GM13976 (cell line): Measurements from ENCODE around the gene GPR150.

Experiments used
- DNase-seq: peaks from one replicate; pipeline ENCODE4 v3.0.0; 2012; ENCODE audit warnings: low spot score
- in situ Hi-C: fragments of 300-500 bp; cut with MboI; formaldehyde crosslinking; loops from one replicate; pipeline ENCODE4 v1.12.0; 2022; ENCODE audit warnings: low sequenced_read_pairs, mixed read lengths, inconsistent platforms; ENCODE audit not compliant: unreplicated experiment
- TF ChIP-seq, protein P1 (sequence below): IDR thresholded peaks from 2 replicates; pipeline ENCODE4 v1.5.1; 2012; ENCODE audit warnings: borderline replicate concordance, mild to moderate bottlenecking; ENCODE audit not compliant: insufficient read depth; ENCODE audit errors: extremely low read depth, missing control alignments, control extremely low read depth

Gene GPR150

DNA sequence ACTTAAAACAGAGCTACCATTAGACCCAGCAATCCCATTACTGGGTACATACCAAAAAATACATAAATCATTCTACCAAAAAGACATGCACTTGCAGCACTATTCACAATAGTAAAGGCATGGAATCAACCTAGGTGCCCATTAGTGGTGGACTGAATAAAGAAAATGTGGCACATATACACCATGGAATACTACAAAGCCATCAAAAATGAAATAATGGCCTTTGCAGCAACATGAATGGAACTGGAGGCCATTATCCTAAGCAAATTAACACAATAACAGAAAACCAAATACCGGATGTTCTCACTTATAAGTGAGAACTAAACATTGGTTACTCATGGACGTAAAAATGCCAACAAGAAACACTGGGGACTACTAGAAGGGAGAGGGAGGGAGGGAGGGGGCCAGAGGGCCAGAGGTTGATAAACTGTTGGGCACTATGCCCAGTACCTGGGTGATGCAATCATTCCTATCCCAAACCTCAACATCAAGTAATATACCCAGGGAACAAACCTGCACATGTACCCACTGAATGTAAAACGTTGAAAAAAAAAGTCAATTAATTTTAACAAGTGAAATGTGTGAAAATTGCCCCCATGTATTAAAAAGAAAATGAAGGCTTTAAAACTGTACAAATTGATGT lies 24.5 kb upstream of the GPR150 start:
- no peak for DNase-seq
- TF ChIP-seq, protein P1, sequence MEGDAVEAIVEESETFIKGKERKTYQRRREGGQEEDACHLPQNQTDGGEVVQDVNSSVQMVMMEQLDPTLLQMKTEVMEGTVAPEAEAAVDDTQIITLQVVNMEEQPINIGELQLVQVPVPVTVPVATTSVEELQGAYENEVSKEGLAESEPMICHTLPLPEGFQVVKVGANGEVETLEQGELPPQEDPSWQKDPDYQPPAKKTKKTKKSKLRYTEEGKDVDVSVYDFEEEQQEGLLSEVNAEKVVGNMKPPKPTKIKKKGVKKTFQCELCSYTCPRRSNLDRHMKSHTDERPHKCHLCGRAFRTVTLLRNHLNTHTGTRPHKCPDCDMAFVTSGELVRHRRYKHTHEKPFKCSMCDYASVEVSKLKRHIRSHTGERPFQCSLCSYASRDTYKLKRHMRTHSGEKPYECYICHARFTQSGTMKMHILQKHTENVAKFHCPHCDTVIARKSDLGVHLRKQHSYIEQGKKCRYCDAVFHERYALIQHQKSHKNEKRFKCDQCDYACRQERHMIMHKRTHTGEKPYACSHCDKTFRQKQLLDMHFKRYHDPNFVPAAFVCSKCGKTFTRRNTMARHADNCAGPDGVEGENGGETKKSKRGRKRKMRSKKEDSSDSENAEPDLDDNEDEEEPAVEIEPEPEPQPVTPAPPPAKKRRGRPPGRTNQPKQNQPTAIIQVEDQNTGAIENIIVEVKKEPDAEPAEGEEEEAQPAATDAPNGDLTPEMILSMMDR, result no peak
- in situ Hi-C loops, result no loop called here

DNA sequence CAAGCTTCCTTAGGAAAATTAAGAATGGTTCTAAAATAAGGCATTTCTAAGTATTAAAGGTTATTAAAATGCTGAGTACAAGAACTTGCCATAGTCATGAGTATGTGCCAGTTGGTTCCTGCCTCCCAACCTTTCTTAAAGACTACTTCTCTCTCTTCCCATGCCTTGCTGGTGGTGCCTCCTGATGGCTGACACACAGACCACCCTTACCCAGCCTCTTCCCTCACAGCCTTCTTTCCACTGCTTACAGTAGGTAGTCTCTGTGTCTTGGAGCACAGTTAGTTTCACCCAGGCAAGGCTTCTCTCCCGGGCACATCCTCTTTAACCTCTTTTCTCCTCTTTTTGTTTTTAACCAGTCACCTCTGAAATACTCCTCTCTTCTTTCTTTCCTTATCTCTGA lies 20.6 kb upstream of the GPR150 start:
- in situ Hi-C loops, result no loop called here
- DNase-seq, result no peak
- TF ChIP-seq, protein P1, result no peak

DNA sequence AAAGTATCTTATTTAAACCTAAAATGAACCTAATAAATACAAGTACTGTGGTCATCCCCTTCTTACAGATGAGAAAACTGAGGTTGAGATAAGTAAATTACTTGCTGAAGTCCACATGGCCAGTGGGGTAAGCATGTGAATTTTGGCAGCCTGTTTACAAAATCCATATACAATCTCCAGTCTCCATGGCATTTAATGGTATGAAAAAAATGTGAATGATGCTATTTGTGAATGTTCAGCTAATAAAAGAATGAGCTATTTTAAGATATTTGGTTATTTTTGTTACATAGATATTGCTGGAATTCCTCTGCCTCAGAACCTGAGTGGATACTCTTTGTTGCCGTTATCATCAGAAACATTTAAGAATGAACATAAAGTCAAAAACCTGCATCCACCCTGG lies 19.3 kb upstream of the GPR150 start:
- in situ Hi-C loops, result no loop called here
- no peak for DNase-seq
- TF ChIP-seq, protein P1, result no peak

DNA sequence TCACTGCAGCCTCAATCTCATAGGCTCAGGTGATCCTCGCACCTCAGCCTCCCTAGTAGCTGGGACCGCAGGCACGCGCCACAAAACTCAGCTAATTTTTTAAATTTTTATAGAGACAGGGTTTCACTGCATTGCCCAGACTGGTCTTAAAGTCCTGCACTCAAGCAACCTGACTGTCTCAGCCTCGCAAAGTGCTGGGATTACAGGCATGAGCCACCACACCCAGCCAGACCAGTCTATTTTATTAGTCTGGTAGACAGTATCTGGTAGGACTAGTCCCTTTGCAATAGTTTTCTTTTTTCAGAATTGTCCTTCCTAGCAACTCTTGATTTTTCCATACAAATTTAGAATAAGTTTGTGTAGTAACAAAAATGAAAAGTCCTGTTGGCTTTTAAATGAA lies 14.1 kb upstream of the GPR150 start:
- TF ChIP-seq, protein P1, result no peak
- DNase-seq, result no peak
- in situ Hi-C loops, result no loop called here

DNA sequence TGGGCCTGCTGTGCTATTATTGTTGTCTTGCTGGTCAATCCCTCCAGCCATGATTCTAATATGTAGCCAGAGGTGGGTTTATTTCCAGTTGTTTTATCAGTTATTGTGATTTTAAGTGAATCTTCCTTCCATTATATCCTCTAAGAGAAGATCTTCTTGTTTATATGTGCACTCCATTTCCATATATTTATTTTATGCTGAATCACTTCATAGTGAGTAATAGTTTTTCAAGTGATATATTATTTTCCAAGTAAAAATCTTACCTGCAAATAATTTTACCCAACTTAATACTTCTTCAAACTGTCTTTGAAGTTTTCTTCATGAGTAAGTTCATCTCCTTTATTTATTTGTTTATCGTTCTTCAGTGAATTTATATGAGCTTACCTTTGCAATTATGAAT lies 13.5 kb upstream of the GPR150 start:
- TF ChIP-seq, protein P1, result no peak
- DNase-seq, result no peak
- in situ Hi-C loops, result no loop called here

DNA sequence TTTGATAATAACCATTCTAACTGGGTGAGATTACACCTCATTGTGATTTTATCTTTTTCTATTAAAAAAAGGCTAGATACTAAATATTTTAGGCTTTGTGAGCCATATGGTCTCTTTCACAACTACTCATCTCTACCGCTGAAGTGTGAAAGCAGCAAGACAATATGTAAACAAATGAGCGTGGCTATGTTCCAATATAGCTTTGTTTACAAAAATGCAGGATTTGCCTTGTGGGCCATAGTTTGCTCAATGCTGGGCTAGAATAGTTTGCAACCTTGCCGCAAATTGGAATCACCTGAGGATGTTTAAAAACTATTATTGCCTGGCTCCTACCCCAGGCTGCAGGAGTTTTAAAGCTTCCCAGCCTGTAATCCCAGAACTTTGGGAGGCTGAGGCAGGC lies 10.2 kb upstream of the GPR150 start:
- DNase-seq, result no peak
- in situ Hi-C loops, result no loop called here
- TF ChIP-seq, protein P1, result no peak

DNA sequence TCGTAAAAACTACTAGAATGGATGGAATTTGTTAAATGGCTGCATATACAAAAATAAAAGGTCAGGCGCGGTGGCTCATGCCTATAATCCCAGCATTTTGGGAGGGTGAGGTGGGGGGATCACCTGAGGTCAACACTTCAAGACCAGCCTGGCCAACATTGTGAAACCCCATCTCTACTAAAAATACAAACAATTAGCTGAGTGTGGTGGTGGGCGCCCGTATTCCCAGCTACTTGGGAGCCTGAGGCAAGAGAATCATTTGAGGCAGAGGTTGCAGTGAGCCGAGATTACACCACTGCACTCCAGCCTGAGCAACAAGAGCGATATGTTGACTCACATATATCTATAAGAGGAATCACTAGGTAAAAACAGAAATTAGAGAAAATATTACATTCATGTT lies 9.3 kb upstream of the GPR150 start:
- in situ Hi-C loops, result no loop called here
- no peak for DNase-seq

More for the DNA sequence above, 9.3 kb upstream of the GPR150 start:
- TF ChIP-seq, protein P1, result no peak
